HEK293T (cell line): ENCODE results near the gene PTGR3.

Experiments
- ARNT ChIP-seq: fragments of 450-650 bp; IDR thresholded peaks from 2 replicates; pipeline ENCODE4 v1.6.1; 2017; ENCODE audit warnings: mild to moderate bottlenecking
- BHLHE40 ChIP-seq: fragments of 450-650 bp; IDR thresholded peaks from 2 replicates; pipeline ENCODE4 v1.6.1; 2016; ENCODE audit warnings: mild to moderate bottlenecking, moderate library complexity, borderline replicate concordance
- ELF4 ChIP-seq: fragments of 450-650 bp; IDR thresholded peaks from 2 replicates; pipeline ENCODE4 v1.6.1; 2017; ENCODE audit warnings: antibody characterized with exemption
- FOXA1 ChIP-seq: fragments of 450-650 bp; IDR thresholded peaks from 2 replicates; pipeline ENCODE4 v1.6.1; 2016; ENCODE audit warnings: mild to moderate bottlenecking
- FOXM1 ChIP-seq: fragments of 450-650 bp; IDR thresholded peaks from 2 replicates; pipeline ENCODE4 v1.6.1; 2017; ENCODE audit warnings: mild to moderate bottlenecking, borderline replicate concordance
- NFRKB ChIP-seq: fragments of 450-650 bp; IDR thresholded peaks from 2 replicates; pipeline ENCODE4 v1.6.1; 2016; ENCODE audit warnings: mild to moderate bottlenecking, moderate library complexity
- SUZ12 ChIP-seq: fragments of 450-650 bp; IDR thresholded peaks from 2 replicates; pipeline ENCODE4 v1.6.1; 2016; ENCODE audit warnings: mild to moderate bottlenecking

DNA sequence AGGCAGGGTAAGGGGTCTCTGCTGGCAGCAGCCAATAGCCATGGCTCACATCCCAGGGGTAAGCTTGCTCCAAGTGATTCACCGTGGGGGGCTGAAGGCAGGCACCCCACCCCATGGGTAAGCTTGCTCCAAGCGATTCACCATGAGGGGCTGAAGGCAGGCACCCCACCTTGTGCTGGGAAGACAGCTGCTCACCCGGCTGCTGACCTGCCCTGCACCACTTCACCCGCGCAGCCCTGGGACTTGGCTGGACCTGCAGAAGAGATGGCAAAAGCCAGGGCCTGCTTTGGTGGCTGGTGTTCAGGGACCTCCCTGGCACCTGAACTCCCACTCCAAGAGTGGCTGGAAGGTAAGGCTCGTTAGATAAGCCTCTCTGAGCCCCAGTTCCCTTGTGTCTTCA is 19.2 kb downstream of the PTGR3 start:
- no peak for TF ChIP-seq BHLHE40
- no peak for TF ChIP-seq ELF4
- TF ChIP-seq FOXA1: no peak
- no peak for TF ChIP-seq NFRKB
- no peak for TF ChIP-seq FOXM1
- no peak for TF ChIP-seq SUZ12
- no peak for TF ChIP-seq ARNT
